H1 (cell line): Measurements from ENCODE around the gene PI4KA. TPM values are rescaled to one million over a fixed set of nuclear protein-coding genes. Genes with fewer than 3 reads are reported as not detected.

Experiments
- CTCF ChIA-PET: fragments of 300-600 bp; sonication (Branson Sonifier 250); formaldehyde crosslinking; loops from one replicate; lab custom pipeline; 2021; ENCODE audit not compliant: partially characterized antibody; lab: Charles Lee
- POLR2A ChIA-PET: fragments of 300-600 bp; sonication (Branson Sonifier 250); formaldehyde crosslinking; loops from one replicate; lab custom pipeline; 2021; ENCODE audit warnings: inconsistent platforms; ENCODE audit not compliant: partially characterized antibody; lab: Charles Lee
- DNase-seq, 2 experiments: peaks; one replicate each; pipeline versions ENCODE4 v3.0.0 to v3.0.0-alpha.2; 2010 to 2022; ENCODE audit warnings: low spot score in 2 of 2, low read depth in 1 of 2, mixed read lengths in 1 of 2
- FAIRE-seq: peaks from 2 replicates; lab custom pipeline; 2011; peaks lifted over from hg19 to GRCh38; lab: Jason Lieb, UNC
- H2AFZ ChIP-seq: 2 replicates; pipeline ENCODE4 v1.8.1; 2012; ENCODE audit warnings: low read length, inconsistent platforms
- H2AK5ac ChIP-seq: 2 replicates; pipeline ENCODE4 v1.6.1; 2013; ENCODE audit warnings: low read depth, low read length
- H2BK120ac ChIP-seq: replicated peaks from 2 replicates; pipeline ENCODE3; 2013; ENCODE audit warnings: low read depth, low read length, inconsistent platforms
- H2BK12ac ChIP-seq: 2 replicates; pipeline ENCODE4 v1.6.1; 2013; ENCODE audit warnings: low read depth, low read length
- H2BK15ac ChIP-seq: 2 replicates; pipeline ENCODE4 v1.6.1; 2013; ENCODE audit warnings: low read length
- H2BK20ac ChIP-seq: 2 replicates; pipeline ENCODE4 v1.6.1; 2013; ENCODE audit warnings: low read length
- H2BK5ac ChIP-seq: 2 replicates; pipeline ENCODE4 v1.6.1; 2013; ENCODE audit warnings: low read depth, low read length
- H3K14ac ChIP-seq: 2 replicates; pipeline ENCODE4 v1.6.1; 2013; ENCODE audit warnings: inconsistent platforms; ENCODE audit not compliant: insufficient read length
- H3K18ac ChIP-seq: 2 replicates; pipeline ENCODE4 v1.6.1; 2013; ENCODE audit warnings: low read length; ENCODE audit errors: extremely low read depth
- H3K23ac ChIP-seq: 2 replicates; pipeline ENCODE4 v1.6.1; 2013; ENCODE audit warnings: inconsistent platforms; ENCODE audit not compliant: insufficient read length
- H3K23me2 ChIP-seq: 2 replicates; pipeline ENCODE4 v1.6.1; 2013; ENCODE audit warnings: low read depth, low read length
- H3K27ac ChIP-seq: 2 replicates; pipeline ENCODE4 v1.6.1; 2011; ENCODE audit warnings: low read depth, low read length, inconsistent platforms
- H3K27me3 ChIP-seq, 4 experiments: replicated peaks in 1 of 4; 1 replicate in 1 of 4; 2 replicates in 3 of 4; pipeline versions ENCODE4 v1.6.1 to v1.8.1; 2011 to 2013; ENCODE audit warnings: low read length in 3 of 4, mild to moderate bottlenecking in 3 of 4, inconsistent platforms in 2 of 4, mixed read lengths in 2 of 4, moderate library complexity in 1 of 4; ENCODE audit not compliant: control insufficient read depth in 3 of 4, insufficient read depth in 3 of 4; ENCODE audit errors: extremely low read depth in 1 of 4
- H3K36me3 ChIP-seq, 4 experiments: 2 replicates each; pipeline versions ENCODE4 v1.6.1 to v1.8.1; 2011 to 2013; ENCODE audit warnings: mild to moderate bottlenecking in 4 of 4, low read length in 3 of 4, moderate library complexity in 2 of 4, control low read depth in 1 of 4, inconsistent platforms in 1 of 4; ENCODE audit not compliant: insufficient read depth in 4 of 4, control insufficient read depth in 2 of 4
- H3K4ac ChIP-seq: replicated peaks from 2 replicates; pipeline ENCODE3; 2013; ENCODE audit warnings: low read length, low read depth, mixed read lengths, inconsistent platforms; ENCODE audit not compliant: insufficient read length
- H3K4me1 ChIP-seq, 4 experiments: replicated peaks in 1 of 4; 1 replicate in 1 of 4; 2 replicates in 3 of 4; pipeline versions ENCODE4 v1.6.1 to v1.8.1; 2011 to 2013; ENCODE audit warnings: low read length in 3 of 4, inconsistent platforms in 2 of 4, mixed read lengths in 1 of 4; ENCODE audit not compliant: insufficient read depth in 4 of 4, control insufficient read depth in 3 of 4
- H3K4me2 ChIP-seq, 2 experiments: 2 replicates each; pipeline versions ENCODE4 v1.6.1 to v1.8.1; 2011 to 2013; ENCODE audit warnings: low read depth in 2 of 2, low read length in 2 of 2, control low read depth in 1 of 2, inconsistent platforms in 1 of 2, mild to moderate bottlenecking in 1 of 2; ENCODE audit not compliant: insufficient read depth in 1 of 2
- H3K4me3 ChIP-seq, 4 experiments: fragments of 200-600, 300-600 bp in 1 of 4; sonication (generic), shearing (Covaris generic), sonication (Bioruptor Twin) in 1 of 4; 2 replicates each; pipeline versions ENCODE4 v1.5.1 to v1.8.1; 2011 to 2016; ENCODE audit warnings: low read length in 4 of 4, low read depth in 3 of 4, control low read depth in 2 of 4, inconsistent platforms in 2 of 4, mild to moderate bottlenecking in 2 of 4, mixed read lengths in 1 of 4, moderate library complexity in 1 of 4; ENCODE audit not compliant: insufficient read depth in 2 of 4; ENCODE audit errors: extremely low read depth in 1 of 4
- H3K56ac ChIP-seq: replicated peaks from 2 replicates; pipeline ENCODE3; 2013; ENCODE audit warnings: low read depth, mild to moderate bottlenecking, mixed read lengths, low read length, inconsistent platforms; ENCODE audit not compliant: insufficient read length
- H3K79me1 ChIP-seq: 2 replicates; pipeline ENCODE4 v1.6.1; 2013; ENCODE audit warnings: low read depth, low read length, control low read depth
- H3K79me2 ChIP-seq, 2 experiments: 2 replicates each; pipeline versions ENCODE4 v1.6.1 to v1.8.1; 2012 to 2013; ENCODE audit warnings: low read length in 2 of 2, mild to moderate bottlenecking in 2 of 2, inconsistent platforms in 1 of 2; ENCODE audit not compliant: insufficient read depth in 2 of 2, control insufficient read depth in 1 of 2
- H3K9ac ChIP-seq, 4 experiments: replicated peaks in 1 of 4; 1 replicate in 1 of 4; 2 replicates in 3 of 4; pipeline versions ENCODE4 v1.6.1 to v1.8.1; 2011 to 2013; ENCODE audit warnings: low read depth in 3 of 4, low read length in 3 of 4, control low read depth in 2 of 4, mild to moderate bottlenecking in 2 of 4, moderate library complexity in 2 of 4, inconsistent platforms in 1 of 4; ENCODE audit errors: extremely low read depth in 1 of 4
- H3K9me3 ChIP-seq, 2 experiments: 2 replicates each; pipeline versions ENCODE4 v1.6.1 to v1.8.1; 2012 to 2013; ENCODE audit warnings: mild to moderate bottlenecking in 2 of 2, moderate library complexity in 2 of 2, control low read depth in 1 of 2, inconsistent platforms in 1 of 2, low read depth in 1 of 2, low read length in 1 of 2, mixed read lengths in 1 of 2; ENCODE audit not compliant: insufficient read depth in 2 of 2
- H4K20me1 ChIP-seq, 2 experiments: replicated peaks in 1 of 2; 2 replicates each; pipeline versions ENCODE3 to v1.8.1; 2011 to 2013; ENCODE audit warnings: inconsistent platforms in 2 of 2, low read length in 2 of 2, mild to moderate bottlenecking in 1 of 2; ENCODE audit not compliant: insufficient read depth in 2 of 2, control insufficient read depth in 1 of 2
- H4K5ac ChIP-seq: 2 replicates; pipeline ENCODE4 v1.6.1; 2013; ENCODE audit warnings: low read length, low read depth, mixed read lengths, inconsistent platforms; ENCODE audit not compliant: insufficient read length
- H4K8ac ChIP-seq: 2 replicates; pipeline ENCODE4 v1.8.0; 2013; ENCODE audit warnings: mild to moderate bottlenecking, moderate library complexity, low read length, inconsistent platforms; ENCODE audit not compliant: insufficient read depth; ENCODE audit errors: extremely low read depth
- H4K91ac ChIP-seq: replicated peaks from 2 replicates; pipeline ENCODE3; 2013; ENCODE audit warnings: low read length, mixed read lengths, inconsistent platforms; ENCODE audit not compliant: insufficient read length
- BACH1 ChIP-seq: IDR thresholded peaks from 2 replicates; pipeline ENCODE4 v1.6.1; 2012; ENCODE audit warnings: low read length, improper control_type of control experiment
- EP300 ChIP-seq, 2 experiments: IDR thresholded peaks; 1 replicate in 1 of 2; 2 replicates in 1 of 2; pipeline ENCODE4 v1.6.1; 2011 to 2012; ENCODE audit warnings: low read depth in 2 of 2, low read length in 2 of 2, mild to moderate bottlenecking in 2 of 2, borderline replicate concordance in 1 of 2, inconsistent platforms in 1 of 2, moderate library complexity in 1 of 2
- GTF2F1 ChIP-seq: IDR thresholded peaks from 2 replicates; pipeline ENCODE4 v1.6.1; 2012; ENCODE audit warnings: low read depth, low read length, improper control_type of control experiment, borderline replicate concordance
- KDM5A ChIP-seq: fragments of 200-600 bp; IDR thresholded peaks from 2 replicates; pipeline ENCODE4 v1.7.1; 2012; ENCODE audit warnings: mild to moderate bottlenecking, low read length, inconsistent platforms, mixed read lengths
- NANOG ChIP-seq: IDR thresholded peaks from 2 replicates; pipeline ENCODE4 v1.6.1; 2011; ENCODE audit warnings: low read length, low read depth, mild to moderate bottlenecking, inconsistent platforms; ENCODE audit not compliant: insufficient read depth, poor library complexity, severe bottlenecking
- PHF8 ChIP-seq: fragments of 200-600 bp; sonication (generic); conservative IDR thresholded peaks from 2 replicates; pipeline ENCODE4 v1.7.1; 2012; ENCODE audit warnings: low read depth, mild to moderate bottlenecking, inconsistent platforms, low read length, moderate library complexity
- SP1 ChIP-seq: IDR thresholded peaks from 2 replicates; pipeline ENCODE4 v1.6.1; 2011; ENCODE audit warnings: low read depth, low read length
- TAF7 ChIP-seq: optimal IDR thresholded peaks from 2 replicates; pipeline ENCODE3; 2011; ENCODE audit warnings: low read depth, mild to moderate bottlenecking, inconsistent platforms, low read length, moderate library complexity, borderline replicate concordance
- TCF12 ChIP-seq: IDR thresholded peaks from 2 replicates; pipeline ENCODE4 v1.6.1; 2011; ENCODE audit warnings: low read depth, mild to moderate bottlenecking, low read length
- WGBS, 2 experiments: shearing (Covaris generic) in 1 of 2; methylation state at CpG; one replicate each; pipeline versions ENCODE4 v1.1.6 to v1.1.7; 2013 to 2015; ENCODE audit warnings: low lambda C conversion rate in 2 of 2, mixed read lengths in 2 of 2, inconsistent platforms in 1 of 2, low coverage in 1 of 2, missing lambda C conversion rate in 1 of 2; ENCODE audit not compliant: insufficient replicate concordance in 2 of 2, insufficient coverage in 1 of 2, insufficient read length in 1 of 2; ENCODE audit errors: extremely low coverage in 1 of 2, missing lambda C conversion rate in 1 of 2; 5-methylcytosine and 5-hydroxymethylcytosine counted together
- polyA plus RNA-seq, 7 experiments: library from polyadenylated mRNA; depleted of rRNA in 3 of 7; stranded (reverse) in 5 of 7; unstranded in 2 of 7; fragments of >200 nt in 5 of 7; fragments of 200-250 nt in 2 of 7; gene quantifications; 1 replicate in 5 of 7; 2 replicates in 1 of 7; 4 replicates in 1 of 7; pipeline versions ENCODE4 v1.2.1 to v1.2.3, GENCODE V29; 2011 to 2013; ENCODE audit warnings: missing spikeins in 2 of 7, mixed read lengths in 2 of 7
- total RNA-seq: library from RNA; stranded (reverse); fragmentation: NEBNext Ultra II Directional; extraction: Animal tissue kit (Norgen Biotek cat#: 25700); gene quantifications from 2 replicates; pipeline ENCODE4 v1.2.1, GENCODE V29; 2021

The PI4KA gene
- total and polyA plus RNA-seq, 2 of the 8 experiments (the other 6 are each of a cell fraction or from before 2014, with no cell fraction given), result 22.5 to 37.7 TPM

GRCh38 chr22:20866736-20867135 lies 8.1 kb upstream of the PI4KA start:
- H2AK5ac ChIP-seq, result no peak overlapping the region
- WGBS, 2 experiments, result 87% methylated on average over 5 of the region's 5 CpGs; no CpG with 5 or more reads in 1 of the 2 experiments
- no peak for FAIRE-seq
- TF ChIP-seq KDM5A, result no peak
- TF ChIP-seq SP1, result no peak
- no peak for TF ChIP-seq PHF8
- no peak for TF ChIP-seq TCF12
- no peak for TF ChIP-seq BACH1
- no peak for TF ChIP-seq TAF7
- no peak for TF ChIP-seq EP300 (IDR thresholded peaks at IDR 0.05; ENCODE audit: borderline replicate concordance in 1 of 2, low read depth in 2 of 2, low read length in 2 of 2)
- no peak for TF ChIP-seq NANOG
- TF ChIP-seq GTF2F1, result no peak

More at GRCh38 chr22:20866736-20867135, 8.1 kb upstream of the PI4KA start:
- no peak overlapping the region for H2AFZ ChIP-seq
- H3K27me3 ChIP-seq, result no peaks in the 10 kb centered on the region
- H4K91ac ChIP-seq, result no peak overlapping the region
- no peak overlapping the region for H2BK5ac ChIP-seq
- H4K20me1 ChIP-seq, result peaks cover 1 to 6% of the 10 kb centered on the region in 2 experiments
- no peak overlapping the region for H3K27ac ChIP-seq
- no peak overlapping the region for H4K5ac ChIP-seq
- CTCF ChIA-PET, result interaction anchor here (1.0 to 3.6 kb wide), 4 partner anchors 11 to 93 kb away, joined by 3 to 18 read pairs (median 3); no protein-coding TSS in a partner anchor
- no peak overlapping the region for H3K56ac ChIP-seq
- no peak overlapping the region for H2BK15ac ChIP-seq
- no peaks in the 10 kb centered on the region; a peak in 1 of 7 replicates for H3K4me1 ChIP-seq
- H3K4me2 ChIP-seq, result no peak overlapping the region
- no peaks in the 10 kb centered on the region; the same call in none of the 2 replicates for H3K79me1 ChIP-seq
- H3K23me2 ChIP-seq, result no peaks in the 10 kb centered on the region
- no peak overlapping the region for H3K18ac ChIP-seq
- H3K9ac ChIP-seq, result no peak overlapping the region
- no peak overlapping the region for H3K4me3 ChIP-seq
- no peak overlapping the region; the same call in 1 of the 2 replicates for H4K8ac ChIP-seq
- no peak overlapping the region for H3K23ac ChIP-seq
- H2BK20ac ChIP-seq, result no peak overlapping the region
- no peaks in the 10 kb centered on the region; a peak in 1 of 8 replicates for H3K36me3 ChIP-seq
- POLR2A ChIA-PET, result no interaction called here
- H2BK12ac ChIP-seq, result no peak overlapping the region
- DNase-seq, result no peak
- H3K14ac ChIP-seq, result no peak overlapping the region
- no peak overlapping the region for H3K4ac ChIP-seq
- H3K79me2 ChIP-seq, result no peaks in the 10 kb centered on the region
- H3K9me3 ChIP-seq, result no peaks in the 10 kb centered on the region
- no peak overlapping the region for H2BK120ac ChIP-seq
